GM12801 (cell line): Measurements from ENCODE around the gene CLASP1.

Source experiments
- TF ChIP-seq, protein P1 (sequence below): IDR thresholded peaks from one replicate; pipeline ENCODE4 v1.5.1; 2011; ENCODE audit warnings: control low read depth; ENCODE audit not compliant: insufficient read length; ENCODE audit errors: extremely low read depth

The CLASP1 gene

DNA sequence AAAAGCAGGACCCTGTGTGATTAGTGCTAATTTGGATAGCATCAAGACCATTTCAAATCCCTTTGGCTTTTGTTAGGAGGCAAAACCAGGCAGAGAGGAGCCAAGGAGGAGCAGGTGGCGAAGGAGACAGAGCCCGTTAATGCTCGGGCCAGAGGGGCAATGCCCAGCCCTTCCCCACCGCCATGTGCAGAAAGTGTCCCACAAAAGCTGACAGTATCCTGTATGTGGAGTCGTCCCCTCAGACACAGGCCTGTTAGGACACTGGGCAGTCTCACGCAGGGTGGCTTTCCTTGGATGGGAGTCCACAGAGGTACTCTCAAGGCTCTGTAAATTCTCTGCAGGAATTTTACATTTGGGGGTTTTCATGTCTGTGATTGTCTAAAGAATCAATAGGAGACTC is 319.5 kb downstream of the CLASP1 start:
- TF ChIP-seq, protein P1, sequence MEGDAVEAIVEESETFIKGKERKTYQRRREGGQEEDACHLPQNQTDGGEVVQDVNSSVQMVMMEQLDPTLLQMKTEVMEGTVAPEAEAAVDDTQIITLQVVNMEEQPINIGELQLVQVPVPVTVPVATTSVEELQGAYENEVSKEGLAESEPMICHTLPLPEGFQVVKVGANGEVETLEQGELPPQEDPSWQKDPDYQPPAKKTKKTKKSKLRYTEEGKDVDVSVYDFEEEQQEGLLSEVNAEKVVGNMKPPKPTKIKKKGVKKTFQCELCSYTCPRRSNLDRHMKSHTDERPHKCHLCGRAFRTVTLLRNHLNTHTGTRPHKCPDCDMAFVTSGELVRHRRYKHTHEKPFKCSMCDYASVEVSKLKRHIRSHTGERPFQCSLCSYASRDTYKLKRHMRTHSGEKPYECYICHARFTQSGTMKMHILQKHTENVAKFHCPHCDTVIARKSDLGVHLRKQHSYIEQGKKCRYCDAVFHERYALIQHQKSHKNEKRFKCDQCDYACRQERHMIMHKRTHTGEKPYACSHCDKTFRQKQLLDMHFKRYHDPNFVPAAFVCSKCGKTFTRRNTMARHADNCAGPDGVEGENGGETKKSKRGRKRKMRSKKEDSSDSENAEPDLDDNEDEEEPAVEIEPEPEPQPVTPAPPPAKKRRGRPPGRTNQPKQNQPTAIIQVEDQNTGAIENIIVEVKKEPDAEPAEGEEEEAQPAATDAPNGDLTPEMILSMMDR, result no peak

DNA sequence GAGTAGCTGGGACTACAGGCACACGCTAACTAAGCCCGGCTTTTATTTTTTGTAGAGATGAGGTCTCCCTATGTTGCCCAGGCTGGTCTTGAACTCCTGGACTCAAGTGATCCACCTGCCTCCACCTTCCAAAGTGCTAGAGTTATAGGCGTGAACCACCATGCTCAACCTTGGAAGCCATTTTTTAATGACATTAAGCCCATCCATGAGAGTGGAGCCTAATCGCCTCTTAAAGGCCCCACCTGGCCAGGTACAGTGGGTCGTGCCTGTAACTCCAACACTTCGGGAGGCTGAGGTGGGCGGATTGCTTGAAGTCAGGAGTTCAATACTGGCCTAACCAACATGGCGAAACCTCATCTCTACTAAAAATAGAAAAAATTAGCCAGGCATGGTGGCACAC is 322.6 kb downstream of the CLASP1 start:
- TF ChIP-seq, protein P1, result no peak

DNA sequence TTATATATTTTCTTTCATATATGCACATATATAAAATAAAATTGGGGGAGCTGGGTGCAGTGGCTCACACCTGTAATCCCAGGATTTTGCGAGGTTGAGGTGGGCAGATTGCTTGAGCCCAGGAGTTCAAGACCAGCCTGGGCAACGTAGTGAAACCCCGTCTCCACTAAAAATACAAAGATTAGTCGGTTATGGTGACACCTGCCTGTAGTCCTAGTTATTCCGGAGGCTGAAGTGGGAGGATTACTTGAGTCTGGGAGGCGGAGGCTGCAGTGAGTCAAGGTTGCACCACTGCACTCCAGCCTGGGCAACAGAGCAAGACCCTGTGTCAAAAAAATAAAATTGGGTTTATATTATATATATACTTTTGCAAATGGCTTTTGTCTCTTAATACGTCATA is 324.7 kb downstream of the CLASP1 start:
- TF ChIP-seq, protein P1, result no peak

DNA sequence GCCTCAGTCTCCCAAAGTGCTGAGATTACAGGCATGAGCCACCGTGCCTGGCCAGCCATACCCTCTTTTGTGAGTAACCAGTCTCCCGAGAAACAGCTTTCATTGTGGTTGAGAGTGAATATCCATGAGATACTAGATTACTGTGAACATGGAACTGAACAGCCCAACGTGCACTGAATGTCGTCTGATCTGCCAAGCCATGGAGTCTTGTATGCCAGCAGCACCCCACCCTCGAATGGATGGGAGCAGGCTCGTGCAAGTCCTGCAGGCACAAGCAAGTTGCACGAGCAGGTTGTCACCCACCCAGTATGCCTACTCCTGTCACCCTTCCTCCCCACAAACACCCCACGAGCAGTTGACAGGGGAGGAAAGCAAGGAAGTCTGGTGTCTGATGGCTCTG is 327.8 kb downstream of the CLASP1 start:
- TF ChIP-seq, protein P1, result no peak

DNA sequence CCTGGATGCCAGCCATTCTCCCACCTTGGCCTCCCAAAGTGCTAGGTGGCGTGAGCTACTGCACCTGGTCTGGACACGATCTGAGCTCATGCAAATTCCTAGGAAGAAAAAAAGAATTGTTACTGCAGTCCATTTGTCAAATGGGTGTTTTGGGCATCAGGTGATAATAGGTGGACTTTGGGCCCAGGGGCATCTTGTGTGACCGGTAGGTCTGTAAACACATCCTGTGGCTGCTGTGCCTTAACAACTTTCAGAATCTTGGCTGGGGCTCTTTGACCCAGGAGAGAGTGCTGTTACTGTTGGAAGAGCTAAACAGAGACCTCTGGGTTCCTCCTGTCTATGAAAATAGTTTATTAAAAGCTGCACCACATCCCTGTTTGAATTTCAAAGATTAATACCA is 329.3 kb downstream of the CLASP1 start:
- TF ChIP-seq, protein P1, result no peak

DNA sequence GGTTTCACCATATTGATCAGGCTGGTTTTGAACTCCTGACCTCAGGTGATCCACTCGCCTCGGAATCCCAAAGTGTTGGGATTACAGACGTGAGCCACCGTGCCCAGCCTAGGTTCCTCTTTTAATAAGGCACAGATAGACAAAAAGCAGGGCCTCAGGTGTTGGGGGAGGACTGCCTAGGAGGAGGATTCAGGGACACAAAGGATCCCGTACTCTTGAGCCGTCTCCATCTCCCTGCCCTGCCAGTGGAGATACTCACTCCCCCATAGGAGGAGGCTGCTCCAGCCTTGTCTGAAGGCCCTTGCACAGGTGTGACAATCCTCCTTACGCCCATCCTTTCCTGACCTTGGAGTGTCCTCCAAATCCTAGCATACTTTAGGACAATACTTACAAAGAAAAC is 332.3 kb downstream of the CLASP1 start:
- TF ChIP-seq, protein P1, result no peak

- TF ChIP-seq, protein P1, result no peak
These were observed 339.5 kb downstream of the CLASP1 start for GRCh38 chr2:121309801-121310200.

- TF ChIP-seq, protein P1, result no peak
These were observed 339.9 kb downstream of the CLASP1 start for GRCh38 chr2:121309323-121309722.
